HepG2 (cell line): ENCODE measurements around the gene FAM114A2. TPM values are rescaled to one million over a fixed set of nuclear protein-coding genes. Genes with fewer than 3 reads are reported as not detected.

Experiments
- AKAP8 ChIP-seq: sonication (generic); formaldehyde crosslinking; IDR thresholded peaks from 2 replicates; pipeline ENCODE4 v1.5.1; 2020; ENCODE audit warnings: mild to moderate bottlenecking, missing genetic modification reagents
- DR1 ChIP-seq: sonication (generic); formaldehyde crosslinking; IDR thresholded peaks from 2 replicates; pipeline ENCODE4 v1.8.0; 2021; ENCODE audit warnings: mild to moderate bottlenecking, missing genetic modification reagents, inconsistent platforms
- ELF4 ChIP-seq: sonication (generic); formaldehyde crosslinking; IDR thresholded peaks from 2 replicates; pipeline ENCODE4 v1.5.0; 2020; ENCODE audit warnings: missing genetic modification reagents, mild to moderate bottlenecking, moderate library complexity, borderline replicate concordance
- FIP1L1 ChIP-seq: fragments of 200-400 bp; formaldehyde crosslinking; IDR thresholded peaks from 2 replicates; pipeline ENCODE4 v1.6.1; 2018; ENCODE audit warnings: low read depth, mild to moderate bottlenecking, low read length, moderate library complexity, borderline replicate concordance; ENCODE audit not compliant: insufficient read depth
- GTF2F1 ChIP-seq: fragments of 150-350 bp; IDR thresholded peaks from 2 replicates; pipeline ENCODE4 v1.6.1; 2014; ENCODE audit warnings: low read length
- ISL2 ChIP-seq: sonication (generic); formaldehyde crosslinking; IDR thresholded peaks from 2 replicates; pipeline ENCODE4 v1.5.0; 2020; ENCODE audit warnings: missing genetic modification reagents
- KLF16 ChIP-seq, 2 experiments: sonication (generic) in 1 of 2; formaldehyde crosslinking in 1 of 2; IDR thresholded peaks; 2 replicates each; pipeline versions ENCODE4 v1.6.1 to v1.8.0; 2016 to 2023; ENCODE audit warnings: missing genetic modification reagents in 2 of 2, missing compliant biosample characterization in 1 of 2
- PRPF4 ChIP-seq: fragments of 200-400 bp; formaldehyde crosslinking; IDR thresholded peaks from 2 replicates; pipeline ENCODE4 v1.6.1; 2016; ENCODE audit warnings: low read length, low read depth; ENCODE audit not compliant: poor library complexity, severe bottlenecking
- SCMH1 ChIP-seq: sonication (generic); formaldehyde crosslinking; IDR thresholded peaks from 2 replicates; pipeline ENCODE4 v1.9.0; 2021; ENCODE audit warnings: missing genetic modification reagents, mild to moderate bottlenecking, borderline replicate concordance
- XBP1 ChIP-seq: sonication (generic); formaldehyde crosslinking; IDR thresholded peaks from 2 replicates; pipeline ENCODE4 v1.5.0; 2020; ENCODE audit warnings: missing genetic modification reagents
- ZC3H4 ChIP-seq: sonication (generic); formaldehyde crosslinking; IDR thresholded peaks from 2 replicates; pipeline ENCODE4 v1.4.0; 2020; ENCODE audit warnings: missing genetic modification reagents, borderline replicate concordance
- ZFP36L1 ChIP-seq: sonication (generic); formaldehyde crosslinking; IDR thresholded peaks from 2 replicates; pipeline ENCODE4 v1.8.0; 2022; ENCODE audit warnings: mild to moderate bottlenecking, missing genetic modification reagents, moderate library complexity
- ZFP82 ChIP-seq: sonication (generic); formaldehyde crosslinking; IDR thresholded peaks from 2 replicates; pipeline ENCODE4 v1.5.1; 2020; ENCODE audit warnings: mild to moderate bottlenecking, missing genetic modification reagents, borderline replicate concordance
- ZNF101 ChIP-seq: sonication (generic); formaldehyde crosslinking; IDR thresholded peaks from 2 replicates; pipeline ENCODE4 v1.4.0; 2020; ENCODE audit warnings: mild to moderate bottlenecking, low read depth, missing genetic modification reagents, borderline replicate concordance
- ZNF260 ChIP-seq: sonication (generic); formaldehyde crosslinking; IDR thresholded peaks from 2 replicates; pipeline ENCODE4 v1.4.0; 2020; ENCODE audit warnings: missing genetic modification reagents, low read depth, mild to moderate bottlenecking, borderline replicate concordance
- ZNF430 ChIP-seq: sonication (generic); formaldehyde crosslinking; IDR thresholded peaks from 2 replicates; pipeline ENCODE4 v1.9.0; 2021; ENCODE audit warnings: mild to moderate bottlenecking, missing genetic modification reagents
- ZNF564 ChIP-seq: sonication (generic); formaldehyde crosslinking; IDR thresholded peaks from 2 replicates; pipeline ENCODE4 v1.8.1; 2023; ENCODE audit warnings: mild to moderate bottlenecking, missing genetic modification reagents
- ZNF570 ChIP-seq: sonication (generic); formaldehyde crosslinking; IDR thresholded peaks from 2 replicates; pipeline ENCODE4 v1.4.0; 2020; ENCODE audit warnings: mild to moderate bottlenecking, missing genetic modification reagents, borderline replicate concordance
- ZNF713 ChIP-seq: sonication (generic); formaldehyde crosslinking; IDR thresholded peaks from 2 replicates; pipeline ENCODE4 v1.4.0; 2020; ENCODE audit warnings: mild to moderate bottlenecking, missing genetic modification reagents
- ZNF879 ChIP-seq: sonication (generic); formaldehyde crosslinking; IDR thresholded peaks from 2 replicates; pipeline ENCODE4 v1.8.1; 2023; ENCODE audit warnings: missing genetic modification reagents
- polyA plus RNA-seq, 8 experiments: library from polyadenylated mRNA; depleted of rRNA in 3 of 8; stranded (reverse) in 7 of 8; unstranded in 1 of 8; fragments of >200 nt; fragmentation: Illumina TruSeq in 4 of 8; extraction: Trizol in 4 of 8; gene quantifications; 2 replicates each; pipeline versions ENCODE4 v1.2.1 to v1.2.3, GENCODE V29; 2011 to 2016; ENCODE audit warnings: low read depth in 4 of 8, missing spikeins in 1 of 8, mixed read lengths in 1 of 8; ENCODE audit not compliant: insufficient read depth in 1 of 8
- total RNA-seq, 5 experiments: library from RNA; depleted of rRNA; stranded (reverse); fragments of >200 nt; fragmentation: Illumina TruSeq; extraction: Trizol; gene quantifications; 2 replicates each; pipeline ENCODE4 v1.2.3, GENCODE V29; 2016; ENCODE audit warnings: low read depth in 1 of 5
- TF ChIP-seq, protein P1 (sequence below): sonication (generic); formaldehyde crosslinking; IDR thresholded peaks from 2 replicates; pipeline ENCODE4 v1.4.0; 2020; ENCODE audit warnings: mild to moderate bottlenecking, low read depth, missing genetic modification reagents
- TF ChIP-seq, protein P2 (sequence below): sonication (generic); formaldehyde crosslinking; IDR thresholded peaks from 2 replicates; pipeline ENCODE4 v1.4.0; 2020; ENCODE audit warnings: missing genetic modification reagents

The FAM114A2 gene
- total and polyA plus RNA-seq, 2 of the 13 experiments (the other 11 are each of a cell fraction or from before 2014, with no cell fraction given): 6.9 to 11.4 TPM

DNA sequence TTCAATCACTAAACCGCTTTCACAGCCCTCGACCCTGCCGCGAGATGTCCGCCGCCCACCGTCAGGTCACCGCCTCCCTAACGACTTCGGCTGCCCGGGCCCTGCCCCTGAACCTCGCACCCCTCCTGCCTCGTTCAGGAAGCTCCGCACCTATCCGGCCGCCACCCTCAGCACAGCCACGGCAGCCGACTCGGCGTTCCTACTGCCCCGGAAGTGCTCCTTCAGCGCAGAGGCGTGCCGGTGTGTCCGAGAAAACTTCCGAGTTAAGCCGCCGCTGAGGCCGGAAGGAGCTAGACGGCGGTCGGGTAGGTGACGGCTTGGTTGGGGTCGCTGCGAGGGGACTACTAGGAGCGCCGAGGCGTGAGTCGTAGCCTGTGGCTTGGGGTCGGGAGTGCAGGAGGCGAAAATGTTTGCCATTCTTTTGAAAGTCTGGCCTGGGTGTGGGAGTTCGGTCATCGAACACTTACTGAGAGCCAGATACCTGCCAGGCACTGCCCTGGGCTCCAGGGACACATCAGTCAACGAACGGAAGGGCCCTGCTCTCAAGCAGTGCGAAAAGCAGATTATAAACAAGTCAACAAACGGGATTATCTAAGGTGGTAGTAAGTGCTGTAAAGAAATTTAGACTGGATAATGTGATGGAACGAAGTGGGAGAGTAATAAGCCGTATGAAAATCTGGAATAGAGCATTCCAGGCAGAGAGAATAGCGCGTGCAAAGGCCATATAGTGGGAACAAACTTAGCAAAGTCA lies at the start of gene FAM114A2, which contains the start of gene MFAP3 (continued):
- TF ChIP-seq ISL2 (CRISPR knock-in tag) (peak; percentile 16; the same call in 1 of the 2 replicates), SCMH1 (no peak), AKAP8 (CRISPR knock-in tag) (no peak), ZNF101 (CRISPR knock-in tag) (no peak), GTF2F1 (no peak), DR1 (peak; percentile 68; the same call in 1 of the 2 replicates), ZFP36L1 (CRISPR knock-in tag) (peak; percentile 71; the same call in 1 of the 2 replicates), ZNF564 (no peak), ZNF570 (no peak), ELF4 (CRISPR knock-in tag) (peak; percentile 58; the same call in 1 of the 2 replicates), ZNF879 (peak; percentile 85), PRPF4 (no peak), XBP1 (CRISPR knock-in tag) (no peak), ZC3H4 (CRISPR knock-in tag) (no peak), KLF16 (CRISPR knock-in tag; IDR thresholded peaks at IDR 0.05) (peak in 1 of 2 experiments; percentile 89; a peak in 2 of 4 replicates), ZNF713 (CRISPR knock-in tag) (no peak), ZFP82 (no peak), ZNF260 (CRISPR knock-in tag) (no peak), FIP1L1 (no peak), ZNF430 (peak; percentile 71; the same call in 1 of the 2 replicates)
- TF ChIP-seq, protein P1, sequence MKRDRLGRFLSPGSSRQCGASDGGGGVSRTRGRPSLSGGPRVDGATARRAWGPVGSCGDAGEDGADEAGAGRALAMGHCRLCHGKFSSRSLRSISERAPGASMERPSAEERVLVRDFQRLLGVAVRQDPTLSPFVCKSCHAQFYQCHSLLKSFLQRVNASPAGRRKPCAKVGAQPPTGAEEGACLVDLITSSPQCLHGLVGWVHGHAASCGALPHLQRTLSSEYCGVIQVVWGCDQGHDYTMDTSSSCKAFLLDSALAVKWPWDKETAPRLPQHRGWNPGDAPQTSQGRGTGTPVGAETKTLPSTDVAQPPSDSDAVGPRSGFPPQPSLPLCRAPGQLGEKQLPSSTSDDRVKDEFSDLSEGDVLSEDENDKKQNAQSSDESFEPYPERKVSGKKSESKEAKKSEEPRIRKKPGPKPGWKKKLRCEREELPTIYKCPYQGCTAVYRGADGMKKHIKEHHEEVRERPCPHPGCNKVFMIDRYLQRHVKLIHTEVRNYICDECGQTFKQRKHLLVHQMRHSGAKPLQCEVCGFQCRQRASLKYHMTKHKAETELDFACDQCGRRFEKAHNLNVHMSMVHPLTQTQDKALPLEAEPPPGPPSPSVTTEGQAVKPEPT (CRISPR knock-in tag): peak; percentile 76; the same call in 1 of the 2 replicates
- TF ChIP-seq, protein P2, sequence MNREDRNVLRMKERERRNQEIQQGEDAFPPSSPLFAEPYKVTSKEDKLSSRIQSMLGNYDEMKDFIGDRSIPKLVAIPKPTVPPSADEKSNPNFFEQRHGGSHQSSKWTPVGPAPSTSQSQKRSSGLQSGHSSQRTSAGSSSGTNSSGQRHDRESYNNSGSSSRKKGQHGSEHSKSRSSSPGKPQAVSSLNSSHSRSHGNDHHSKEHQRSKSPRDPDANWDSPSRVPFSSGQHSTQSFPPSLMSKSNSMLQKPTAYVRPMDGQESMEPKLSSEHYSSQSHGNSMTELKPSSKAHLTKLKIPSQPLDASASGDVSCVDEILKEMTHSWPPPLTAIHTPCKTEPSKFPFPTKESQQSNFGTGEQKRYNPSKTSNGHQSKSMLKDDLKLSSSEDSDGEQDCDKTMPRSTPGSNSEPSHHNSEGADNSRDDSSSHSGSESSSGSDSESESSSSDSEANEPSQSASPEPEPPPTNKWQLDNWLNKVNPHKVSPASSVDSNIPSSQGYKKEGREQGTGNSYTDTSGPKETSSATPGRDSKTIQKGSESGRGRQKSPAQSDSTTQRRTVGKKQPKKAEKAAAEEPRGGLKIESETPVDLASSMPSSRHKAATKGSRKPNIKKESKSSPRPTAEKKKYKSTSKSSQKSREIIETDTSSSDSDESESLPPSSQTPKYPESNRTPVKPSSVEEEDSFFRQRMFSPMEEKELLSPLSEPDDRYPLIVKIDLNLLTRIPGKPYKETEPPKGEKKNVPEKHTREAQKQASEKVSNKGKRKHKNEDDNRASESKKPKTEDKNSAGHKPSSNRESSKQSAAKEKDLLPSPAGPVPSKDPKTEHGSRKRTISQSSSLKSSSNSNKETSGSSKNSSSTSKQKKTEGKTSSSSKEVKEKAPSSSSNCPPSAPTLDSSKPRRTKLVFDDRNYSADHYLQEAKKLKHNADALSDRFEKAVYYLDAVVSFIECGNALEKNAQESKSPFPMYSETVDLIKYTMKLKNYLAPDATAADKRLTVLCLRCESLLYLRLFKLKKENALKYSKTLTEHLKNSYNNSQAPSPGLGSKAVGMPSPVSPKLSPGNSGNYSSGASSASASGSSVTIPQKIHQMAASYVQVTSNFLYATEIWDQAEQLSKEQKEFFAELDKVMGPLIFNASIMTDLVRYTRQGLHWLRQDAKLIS (CRISPR knock-in tag): no peak; the same call in 1 of the 2 replicates
